Gastroesophageal sphincter (tissue), 4 donors: ENCODE data around the gene ABCG1. TPM values are rescaled to one million over a fixed set of nuclear protein-coding genes. Genes with fewer than 3 reads are reported as not detected.

Experiments
- ATAC-seq: fragments of 150-250 bp; one replicate; pipeline ENCODE4 v1.9.1; 2016; ENCODE audit warnings: mild to moderate bottlenecking, moderate library complexity
- H3K27ac ChIP-seq, 4 donors: fragments of 200-600 bp; sonication (generic) in 3 of 4; 1 replicate in 3 of 4; 2 replicates in 1 of 4; pipeline ENCODE4 v1.5.1; 2016 to 2019
- H3K27me3 ChIP-seq: fragments of 200-600 bp; sonication (generic); one replicate; pipeline ENCODE4 v1.5.1; 2019
- H3K36me3 ChIP-seq, 2 donors: fragments of 200-600 bp; sonication (generic); one replicate each; pipeline ENCODE4 v1.5.1; 2019; ENCODE audit warnings: control low read depth in 1 of 2
- H3K4me1 ChIP-seq, 3 donors: fragments of 200-600 bp; sonication (generic); 1 replicate in 2 of 3; 2 replicates in 1 of 3; pipeline ENCODE4 v1.5.1; 2016 to 2019; ENCODE audit warnings: control low read depth in 2 of 3
- H3K4me3 ChIP-seq, 2 donors: fragments of 200-600 bp; sonication (generic); one replicate each; pipeline ENCODE4 v1.5.1; 2019; ENCODE audit warnings: mild to moderate bottlenecking in 1 of 2, moderate library complexity in 1 of 2
- H3K9me3 ChIP-seq, 3 donors: fragments of 200-600 bp; sonication (generic); one replicate each; pipeline ENCODE4 v1.5.1; 2017 to 2019; ENCODE audit warnings: control low read depth in 2 of 3
- EP300 ChIP-seq: sonication (generic); formaldehyde crosslinking; IDR thresholded peaks from one replicate; pipeline ENCODE4 v1.6.1; 2017; ENCODE audit warnings: antibody characterized with exemption, mild to moderate bottlenecking
- POLR2A ChIP-seq, 2 donors: fragments of 450-650 bp; IDR thresholded peaks; one replicate each; pipeline ENCODE4 v1.6.1; 2017; ENCODE audit warnings: antibody characterized with exemption in 2 of 2, mild to moderate bottlenecking in 2 of 2, moderate library complexity in 1 of 2
- POLR2AphosphoS5 ChIP-seq: sonication (generic); formaldehyde crosslinking; IDR thresholded peaks from one replicate; pipeline ENCODE4 v1.6.1; 2017; ENCODE audit warnings: antibody characterized with exemption
- WGBS, 2 donors: methylation state at CpG; one replicate each; pipeline ENCODE4 v1.1.5; 2018; ENCODE audit warnings: low coverage in 1 of 2; 5-methylcytosine and 5-hydroxymethylcytosine counted together
- total RNA-seq, 4 donors: library from RNA; depleted of rRNA; stranded (reverse); fragments of >200 nt; gene quantifications; one replicate each; pipeline ENCODE4 v1.1.0, GENCODE V29; 2016
- TF ChIP-seq, protein P1 (sequence below), 4 experiments: fragments of 200-600 bp in 2 of 4; fragments of 450-650 bp in 2 of 4; sonication (generic) in 1 of 4; IDR thresholded peaks; one replicate each; pipeline ENCODE4 v1.5.1; 2017 to 2019; ENCODE audit warnings: antibody characterized with exemption in 4 of 4, mild to moderate bottlenecking in 2 of 4, moderate library complexity in 2 of 4

Gene ABCG1
- total RNA-seq, 4 donors from 2014 or later: 15.9 to 21.8 (median 18.0) TPM

GRCh38 chr21:42302794-42303193 is 83.9 kb downstream of the ABCG1 start:
- no peaks in the 10 kb centered on the region for H3K9me3 ChIP-seq
- peak overlapping the region in 2 of 4 donors; percentile 59 to 68 for H3K27ac ChIP-seq
- peaks cover 0 to 2% of the 10 kb centered on the region in 2 donors for H3K36me3 ChIP-seq
- WGBS, 2 donors: 42 to 45% methylated on average over 1 to 2 of the region's 7 CpGs
- no peak for ATAC-seq
- no peak overlapping the region for H3K4me3 ChIP-seq
- TF ChIP-seq POLR2AphosphoS5: no peak
- no peak for TF ChIP-seq EP300
- TF ChIP-seq, protein P1, sequence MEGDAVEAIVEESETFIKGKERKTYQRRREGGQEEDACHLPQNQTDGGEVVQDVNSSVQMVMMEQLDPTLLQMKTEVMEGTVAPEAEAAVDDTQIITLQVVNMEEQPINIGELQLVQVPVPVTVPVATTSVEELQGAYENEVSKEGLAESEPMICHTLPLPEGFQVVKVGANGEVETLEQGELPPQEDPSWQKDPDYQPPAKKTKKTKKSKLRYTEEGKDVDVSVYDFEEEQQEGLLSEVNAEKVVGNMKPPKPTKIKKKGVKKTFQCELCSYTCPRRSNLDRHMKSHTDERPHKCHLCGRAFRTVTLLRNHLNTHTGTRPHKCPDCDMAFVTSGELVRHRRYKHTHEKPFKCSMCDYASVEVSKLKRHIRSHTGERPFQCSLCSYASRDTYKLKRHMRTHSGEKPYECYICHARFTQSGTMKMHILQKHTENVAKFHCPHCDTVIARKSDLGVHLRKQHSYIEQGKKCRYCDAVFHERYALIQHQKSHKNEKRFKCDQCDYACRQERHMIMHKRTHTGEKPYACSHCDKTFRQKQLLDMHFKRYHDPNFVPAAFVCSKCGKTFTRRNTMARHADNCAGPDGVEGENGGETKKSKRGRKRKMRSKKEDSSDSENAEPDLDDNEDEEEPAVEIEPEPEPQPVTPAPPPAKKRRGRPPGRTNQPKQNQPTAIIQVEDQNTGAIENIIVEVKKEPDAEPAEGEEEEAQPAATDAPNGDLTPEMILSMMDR (IDR thresholded peaks at IDR 0.05): no peak
- no peak for TF ChIP-seq POLR2A (IDR thresholded peaks at IDR 0.05)
- peaks cover 0 to 8% (median 3%) of the 10 kb centered on the region in 3 donors for H3K4me1 ChIP-seq
- H3K27me3 ChIP-seq: peaks cover 24% of the 10 kb centered on the region

GRCh38 chr21:42303443-42303842 is 84.5 kb downstream of the ABCG1 start:
- Histone ChIP-seq H3K27ac (no peak overlapping the region), H3K9me3 (no peaks in the 10 kb centered on the region), H3K4me1 (peaks cover 0 to 8% (median 3%) of the 10 kb centered on the region in 3 donors), H3K4me3 (no peak overlapping the region), H3K36me3 (no peaks in the 10 kb centered on the region), H3K27me3 (peaks cover 31% of the 10 kb centered on the region)
- WGBS, 2 donors: 68 to 91% methylated on average over 3 of the region's 3 CpGs
- ATAC-seq: no peak
- TF ChIP-seq POLR2A (IDR thresholded peaks at IDR 0.05) (no peak), EP300 (no peak), POLR2AphosphoS5 (no peak)
- TF ChIP-seq, protein P1 (IDR thresholded peaks at IDR 0.05): no peak

DNA sequence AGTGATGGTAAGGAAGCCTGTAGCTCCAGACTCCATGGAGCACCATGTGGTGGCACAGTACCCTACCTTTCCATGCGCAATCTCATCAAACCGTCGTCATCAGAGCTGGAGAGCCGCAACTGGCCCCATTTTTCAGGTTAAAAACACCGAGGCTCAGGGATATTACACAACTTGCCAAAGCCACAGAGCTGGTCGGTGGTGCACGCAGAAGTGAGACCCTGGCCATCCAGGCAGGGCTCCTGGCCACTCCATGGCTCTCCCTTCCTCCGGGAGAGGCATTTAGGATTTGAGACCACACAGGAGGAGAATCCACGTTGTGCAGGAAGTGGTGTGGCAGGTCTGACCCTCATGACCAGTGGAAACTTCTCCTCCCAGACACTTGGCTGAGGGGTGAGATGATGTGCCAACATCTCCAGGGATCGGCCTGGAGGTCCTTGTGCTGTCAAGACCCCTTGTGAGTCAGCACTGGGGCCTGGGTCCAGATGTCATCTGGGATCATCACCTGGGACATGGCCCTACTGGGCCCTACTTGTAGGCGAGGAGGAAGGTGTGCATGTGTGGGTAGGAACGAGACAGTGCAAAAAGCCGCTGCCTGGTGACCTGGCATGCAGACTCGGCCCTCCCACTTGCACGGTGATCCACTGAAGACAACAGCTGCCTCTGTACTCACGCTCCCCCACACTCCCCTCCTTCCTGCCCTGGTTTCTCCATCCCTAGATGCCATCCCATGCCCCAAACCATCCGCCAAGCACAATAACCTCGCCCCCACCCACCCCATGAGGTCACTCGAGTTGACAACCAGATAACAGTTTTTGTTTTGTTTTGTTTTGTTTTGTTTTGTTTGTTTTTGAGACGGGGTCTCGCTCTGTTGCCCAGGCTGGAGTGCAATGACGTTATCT is 85.9 kb downstream of the ABCG1 start:
- Histone ChIP-seq H3K36me3 (no peaks in the 10 kb centered on the region), H3K27me3 (peaks cover 44% of the 10 kb centered on the region), H3K9me3 (no peaks in the 10 kb centered on the region), H3K4me1 (peaks cover 0 to 14% (median 7%) of the 10 kb centered on the region in 3 donors), H3K4me3 (no peak overlapping the region), H3K27ac (no peak overlapping the region)
- no peak for ATAC-seq
- TF ChIP-seq EP300 (no peak), POLR2AphosphoS5 (no peak), POLR2A (IDR thresholded peaks at IDR 0.05) (no peak)
- TF ChIP-seq, protein P1 (IDR thresholded peaks at IDR 0.05): no peak
- 77 to 78% methylated on average over 11 to 15 of the region's 22 CpGs for WGBS, 2 donors

DNA sequence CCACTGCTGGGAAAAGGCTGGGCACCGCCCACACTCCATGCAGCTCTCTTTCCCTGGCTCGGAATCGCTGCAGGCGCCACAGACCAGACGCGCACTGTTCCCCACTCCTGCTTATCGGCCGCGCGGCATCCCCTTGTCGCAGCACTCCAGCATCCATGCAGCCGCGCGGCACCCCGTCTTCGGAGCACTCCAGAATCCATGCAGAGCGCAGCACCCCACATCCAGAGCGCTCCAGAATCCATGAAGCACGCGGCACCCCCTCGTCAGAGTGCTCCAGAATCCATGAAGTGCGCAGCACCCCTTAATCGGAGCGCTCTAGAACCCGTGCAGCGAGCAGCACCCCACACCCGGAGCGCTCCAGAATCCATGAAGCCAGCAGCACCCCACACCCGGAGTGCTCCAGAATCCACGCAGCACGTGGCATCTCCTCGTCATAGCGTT is 86.8 kb downstream of the ABCG1 start:
- no peak overlapping the region for H3K27ac ChIP-seq
- peaks cover 0 to 19% (median 10%) of the 10 kb centered on the region in 3 donors for H3K4me1 ChIP-seq
- H3K36me3 ChIP-seq: no peaks in the 10 kb centered on the region
- peaks cover 53% of the 10 kb centered on the region for H3K27me3 ChIP-seq
- WGBS, 2 donors: 90% methylated on average over 9 to 16 of the region's 33 CpGs
- H3K9me3 ChIP-seq: no peaks in the 10 kb centered on the region
- H3K4me3 ChIP-seq: no peak overlapping the region
- ATAC-seq: no peak
- TF ChIP-seq EP300 (no peak), POLR2A (IDR thresholded peaks at IDR 0.05) (no peak), POLR2AphosphoS5 (no peak)
- TF ChIP-seq, protein P1 (IDR thresholded peaks at IDR 0.05): no peak
